ENCODE data around the gene MIER2.

Gene MIER2

GRCh38 chr19:307111-307531 lies 37.5 kb downstream of the MIER2 start:
- ATAC-seq = no peak
- no peak for DNase-seq

GRCh38 chr19:306151-306900 lies 38.3 kb downstream of the MIER2 start:
- DNase-seq (no peak), ATAC-seq (no peak)

- no peak for DNase-seq
- ATAC-seq = no peak
Observed at GRCh38 chr19:305240-306150, 39.1 kb downstream of the MIER2 start.

GRCh38 chr19:296476-297225 lies 47.9 kb downstream of the MIER2 start:
- no peak for DNase-seq
- no peak for ATAC-seq

- no peak for ATAC-seq
- no peak for DNase-seq
Observed at GRCh38 chr19:295687-296370, 48.8 kb downstream of the MIER2 start.

- peak; percentile 67 for DNase-seq
Observed at GRCh38 chr19:294946-295686, 49.5 kb downstream of the MIER2 start.

GRCh38 chr19:294341-294945 lies 50.2 kb downstream of the MIER2 start:
- no peak for DNase-seq

More at GRCh38 chr19:294946-295686, 49.5 kb downstream of the MIER2 start:
- ATAC-seq = peak; percentile 76

GRCh38 chr19:293436-294110 lies 51.0 kb downstream of the MIER2 start:
- DNase-seq = no peak
- ATAC-seq = no peak

More at GRCh38 chr19:294341-294945, 50.2 kb downstream of the MIER2 start:
- ATAC-seq = no peak

GRCh38 chr19:292951-293350 lies 51.6 kb downstream of the MIER2 start:
- DNase-seq = no peak
- ATAC-seq = no peak

GRCh38 chr19:292281-292884 lies 52.2 kb downstream of the MIER2 start:
- no peak for ATAC-seq
- no peak for DNase-seq

- ATAC-seq (no peak), DNase-seq (no peak)
Observed at GRCh38 chr19:291561-292280, 52.9 kb downstream of the MIER2 start.

- DNase-seq = no peak
- no peak for ATAC-seq
Observed at GRCh38 chr19:291006-291521, 53.5 kb downstream of the MIER2 start, which contains the start of gene PLPP2. PLPP2 (minus strand) TSS chr19:291403; CDS start chr19:291336, 67 bp downstream.

GRCh38 chr19:290372-291005 lies 54.1 kb downstream of the MIER2 start:
- ATAC-seq (no peak), DNase-seq (peak; percentile 33)

- peak; percentile 28 for DNase-seq
- peak; percentile 69 for ATAC-seq
Observed at GRCh38 chr19:289651-290371, 54.8 kb downstream of the MIER2 start.

GRCh38 chr19:288911-289310 lies 55.7 kb downstream of the MIER2 start:
- DNase-seq (no peak), ATAC-seq (no peak)

- no peak for ATAC-seq
- DNase-seq = no peak
Observed at GRCh38 chr19:287381-287871, 57.2 kb downstream of the MIER2 start.

- ATAC-seq (no peak), DNase-seq (no peak)
Observed at GRCh38 chr19:283395-283794, 61.2 kb downstream of the MIER2 start.

All from stimulated activated naive CD8-positive, alpha-beta T cell treated with anti-CD3 and anti-CD28 coated beads, Interleukin-15, Interleukin-2, amounts not matched to agents 100 U/mL and 50 U/mL, for 24 hours (primary cell).